IPS DF 6.9 (cell line): ENCODE results near the gene RPL13A.
"Not testable (repeated sequence)": the region's sequence is repeated elsewhere in the genome, so short reads cannot be mapped to it uniquely, and the experiment has no call there.

ENCODE experiments used
- DNase-seq: peaks from one replicate; pipeline ENCODE4 v3.0.0-alpha.2; 2013; ENCODE audit warnings: low read depth, low spot score
- H3K27ac ChIP-seq: one replicate; pipeline ENCODE4 v1.5.1; 2013; ENCODE audit warnings: low read length, control low read depth
- H3K27me3 ChIP-seq: 2 replicates; pipeline ENCODE4 v1.6.1; 2013; ENCODE audit warnings: mild to moderate bottlenecking, low read length; ENCODE audit not compliant: control insufficient read depth, insufficient read depth
- H3K36me3 ChIP-seq: 2 replicates; pipeline ENCODE4 v1.6.1; 2013; ENCODE audit warnings: low read length; ENCODE audit not compliant: control insufficient read depth, insufficient read depth
- H3K4me1 ChIP-seq: 2 replicates; pipeline ENCODE4 v1.6.1; 2013; ENCODE audit warnings: low read length; ENCODE audit not compliant: control insufficient read depth, insufficient read depth
- H3K4me3 ChIP-seq: 2 replicates; pipeline ENCODE4 v1.5.1; 2013; ENCODE audit warnings: mild to moderate bottlenecking, low read length
- H3K9me3 ChIP-seq: 2 replicates; pipeline ENCODE4 v1.6.1; 2013; ENCODE audit warnings: low read length, inconsistent platforms; ENCODE audit not compliant: control insufficient read depth, insufficient read depth
- WGBS: extraction: QIAGEN DNeasy Blood & Tissue Kit; methylation state at CpG from one replicate; pipeline ENCODE4 v1.1.7; 2013; ENCODE audit warnings: mixed read lengths, missing lambda C conversion rate; ENCODE audit not compliant: insufficient read length, insufficient coverage; 5-methylcytosine and 5-hydroxymethylcytosine counted together

RPL13A gene

DNA sequence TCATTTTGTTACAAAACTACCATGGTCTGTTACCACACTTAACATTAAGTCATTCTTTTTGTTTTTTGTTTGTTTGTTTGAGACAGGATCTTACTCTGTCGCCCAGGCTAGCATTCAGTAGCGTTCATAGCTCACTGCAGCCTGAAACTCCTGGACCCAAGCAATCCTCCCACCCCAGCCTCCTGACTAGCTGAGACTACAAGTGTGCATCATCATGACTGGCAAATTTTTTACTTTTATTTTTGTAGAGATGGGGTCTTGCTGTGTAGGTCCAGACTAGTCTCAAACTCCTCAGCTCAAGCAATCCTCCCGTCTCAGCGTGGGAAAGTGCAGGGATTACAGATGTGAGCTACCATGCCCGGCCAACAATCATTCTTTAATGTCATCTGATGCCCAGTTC is 31.1 kb upstream of the RPL13A start:
- Histone ChIP-seq H3K4me3 (no peak overlapping the region), H3K27me3 (no peaks in the 10 kb centered on the region), H3K4me1 (no peaks in the 10 kb centered on the region), H3K9me3 (no peaks in the 10 kb centered on the region), H3K27ac (no peak overlapping the region), H3K36me3 (no peaks in the 10 kb centered on the region)
- WGBS = no CpG with 5 or more reads among the region's 5 CpGs
- DNase-seq = no peak

DNA sequence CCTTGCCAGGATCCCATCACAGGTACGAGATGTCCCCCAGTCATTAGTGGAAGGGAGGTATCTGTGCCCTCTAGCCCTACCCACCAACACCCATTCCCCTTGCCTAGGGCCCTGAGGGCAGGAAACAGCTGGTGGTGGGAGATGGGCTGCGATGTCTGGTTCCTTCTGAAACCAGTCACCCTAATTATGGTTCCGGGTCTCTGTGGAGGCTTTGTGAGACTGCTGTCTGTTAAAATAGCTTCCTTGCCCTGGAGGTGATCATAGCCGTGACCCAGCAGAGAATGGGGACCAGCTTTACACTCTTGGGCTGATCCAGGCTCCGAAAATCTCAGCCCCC is 28.9 kb upstream of the RPL13A start:
- no CpG with 5 or more reads among the region's 5 CpGs for WGBS
- Histone ChIP-seq H3K4me1 (no peaks in the 10 kb centered on the region), H3K27me3 (no peaks in the 10 kb centered on the region), H3K4me3 (no peak overlapping the region), H3K9me3 (no peaks in the 10 kb centered on the region), H3K36me3 (no peaks in the 10 kb centered on the region), H3K27ac (no peak overlapping the region)
- DNase-seq = no peak

DNA sequence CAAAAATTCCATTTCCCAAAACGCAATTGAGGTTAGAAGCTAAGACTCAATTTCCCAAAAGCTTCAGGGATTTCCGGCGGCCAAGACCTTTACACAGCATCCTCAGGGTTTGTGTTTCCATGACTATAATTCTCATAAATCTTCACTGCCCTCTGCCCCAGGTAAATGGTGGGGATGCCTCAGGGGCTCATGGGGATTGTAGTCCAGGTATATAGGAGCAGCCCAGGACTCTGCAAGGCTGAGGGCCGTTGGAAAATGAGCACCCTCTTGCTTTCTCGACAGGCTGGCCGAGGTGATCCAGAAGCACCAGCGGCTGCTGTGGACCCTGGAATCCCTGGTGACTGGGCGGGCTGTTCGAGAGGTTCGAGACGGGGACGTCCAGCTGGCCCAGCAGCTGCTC is 28.0 kb upstream of the RPL13A start:
- H3K27me3 ChIP-seq = no peaks in the 10 kb centered on the region
- no peaks in the 10 kb centered on the region for H3K4me1 ChIP-seq
- no peak overlapping the region for H3K4me3 ChIP-seq
- no CpG with 5 or more reads among the region's 12 CpGs for WGBS
- DNase-seq = no peak
- H3K27ac ChIP-seq = no peak overlapping the region
- H3K9me3 ChIP-seq = no peaks in the 10 kb centered on the region
- peaks cover 3% of the 10 kb centered on the region; the same call in 1 of the 2 replicates for H3K36me3 ChIP-seq

DNA sequence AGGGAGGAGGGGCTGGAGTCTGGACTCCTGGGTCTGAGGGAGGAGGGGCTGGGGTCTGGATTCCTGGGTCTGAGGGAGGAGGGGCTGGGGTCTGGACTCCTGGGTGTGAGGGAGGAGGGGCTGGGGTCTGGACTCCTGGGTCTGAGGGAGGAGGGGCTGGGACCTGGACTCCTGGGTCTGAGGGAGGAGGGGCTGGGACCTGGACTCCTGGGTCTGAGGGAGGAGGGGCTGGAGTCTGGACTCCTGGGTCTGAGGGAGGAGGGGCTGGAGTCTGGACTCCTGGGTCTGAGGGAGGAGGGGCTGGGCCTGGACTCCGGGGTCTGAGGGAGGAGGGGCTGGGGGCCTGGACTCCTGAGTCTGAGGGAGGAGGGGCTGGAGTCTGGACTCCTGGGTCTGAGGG is 26.3 kb upstream of the RPL13A start:
- not testable (repeated sequence) for H3K36me3 ChIP-seq, DNase-seq
- no CpG with 5 or more reads among the region's 1 CpG for WGBS

DNA sequence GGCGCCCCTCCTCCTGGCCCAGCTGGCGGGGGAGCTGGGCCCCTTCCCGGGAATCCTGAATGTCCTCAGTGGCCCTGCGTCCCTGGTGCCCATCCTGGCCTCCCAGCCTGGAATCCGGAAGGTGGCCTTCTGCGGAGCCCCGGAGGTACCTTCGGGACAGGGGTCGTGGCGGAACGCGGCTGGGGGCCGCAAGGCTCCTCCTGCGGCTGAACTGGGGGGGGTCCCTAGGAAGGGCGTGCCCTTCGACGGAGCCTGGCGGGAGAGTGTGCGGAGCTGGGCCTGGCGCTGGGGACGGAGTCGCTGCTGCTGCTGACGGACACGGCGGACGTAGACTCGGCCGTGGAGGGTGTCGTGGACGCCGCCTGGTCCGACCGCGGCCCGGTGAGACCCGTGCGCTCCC is 25.8 kb upstream of the RPL13A start:
- Histone ChIP-seq H3K27me3 (no peaks in the 10 kb centered on the region), H3K9me3 (no peaks in the 10 kb centered on the region), H3K4me1 (no peaks in the 10 kb centered on the region), H3K4me3 (no peak overlapping the region), H3K36me3 (peaks cover 10% of the 10 kb centered on the region), H3K27ac (no peak overlapping the region)
- no peak for DNase-seq
- no CpG with 5 or more reads among the region's 37 CpGs for WGBS

More for the DNA sequence above, 26.3 kb upstream of the RPL13A start:
- not testable (repeated sequence) for H3K27ac ChIP-seq, H3K27me3 ChIP-seq, H3K4me3 ChIP-seq, H3K9me3 ChIP-seq, H3K4me1 ChIP-seq

DNA sequence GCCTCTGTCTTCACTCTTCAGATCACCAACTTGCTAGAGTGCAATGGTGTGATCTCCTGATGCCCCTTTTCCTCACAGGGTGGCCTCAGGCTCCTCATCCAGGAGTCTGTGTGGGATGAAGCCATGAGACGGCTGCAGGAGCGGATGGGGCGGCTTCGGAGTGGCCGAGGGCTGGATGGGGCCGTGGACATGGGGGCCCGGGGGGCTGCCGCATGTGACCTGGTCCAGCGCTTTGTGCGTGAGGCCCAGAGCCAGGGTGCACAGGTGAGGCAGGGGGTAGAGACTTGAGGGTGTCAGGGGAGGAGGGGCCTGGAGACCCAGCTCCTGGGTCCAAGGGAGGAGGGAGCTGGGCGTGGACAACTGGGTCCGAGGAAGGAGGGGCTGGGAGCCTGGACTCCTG is 24.9 kb upstream of the RPL13A start:
- Histone ChIP-seq H3K9me3 (no peaks in the 10 kb centered on the region), H3K27ac (no peak overlapping the region), H3K4me1 (no peaks in the 10 kb centered on the region), H3K4me3 (no peak overlapping the region), H3K27me3 (no peaks in the 10 kb centered on the region), H3K36me3 (peaks cover 10% of the 10 kb centered on the region)
- WGBS = no CpG with 5 or more reads among the region's 12 CpGs
- no peak for DNase-seq

DNA sequence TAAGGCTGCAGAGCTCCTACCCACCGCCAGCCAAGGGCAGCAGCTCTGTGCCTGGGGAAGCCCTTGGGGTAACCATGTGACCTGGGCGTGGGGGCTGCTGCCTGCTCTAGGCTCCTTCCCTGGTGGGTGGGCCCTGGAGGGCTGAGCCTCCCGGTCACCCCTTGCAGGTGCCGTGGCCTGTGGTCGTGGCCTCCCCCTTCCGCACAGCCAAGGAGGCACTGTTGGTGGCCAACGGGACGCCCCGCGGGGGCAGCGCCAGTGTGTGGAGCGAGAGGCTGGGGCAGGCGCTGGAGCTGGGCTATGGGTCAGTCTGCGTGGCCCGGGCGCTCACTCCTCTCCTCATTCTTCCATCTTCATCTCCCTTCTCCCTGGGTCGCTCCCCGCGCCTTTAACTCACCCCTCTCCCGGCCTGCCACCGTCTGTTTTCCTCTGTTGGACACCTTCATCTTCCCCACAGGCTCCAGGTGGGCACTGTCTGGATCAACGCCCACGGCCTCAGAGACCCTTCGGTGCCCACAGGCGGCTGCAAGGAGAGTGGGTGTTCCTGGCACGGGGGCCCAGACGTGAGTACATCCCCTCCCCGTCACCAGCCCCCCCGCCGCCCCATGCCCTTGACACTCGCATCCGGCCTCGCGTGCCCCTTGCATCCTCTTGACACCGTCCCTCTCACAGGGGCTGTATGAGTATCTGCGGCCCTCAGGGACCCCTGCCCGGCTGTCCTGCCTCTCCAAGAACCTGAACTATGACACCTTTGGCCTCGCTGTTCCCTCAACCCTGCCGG is 23.3 kb upstream of the RPL13A start:
- WGBS = no CpG with 5 or more reads among the region's 39 CpGs
- no peak for DNase-seq
- Histone ChIP-seq H3K36me3 (peaks cover 10% of the 10 kb centered on the region), H3K27ac (no peak overlapping the region), H3K4me3 (no peak overlapping the region), H3K27me3 (no peaks in the 10 kb centered on the region), H3K4me1 (no peaks in the 10 kb centered on the region), H3K9me3 (no peaks in the 10 kb centered on the region)

DNA sequence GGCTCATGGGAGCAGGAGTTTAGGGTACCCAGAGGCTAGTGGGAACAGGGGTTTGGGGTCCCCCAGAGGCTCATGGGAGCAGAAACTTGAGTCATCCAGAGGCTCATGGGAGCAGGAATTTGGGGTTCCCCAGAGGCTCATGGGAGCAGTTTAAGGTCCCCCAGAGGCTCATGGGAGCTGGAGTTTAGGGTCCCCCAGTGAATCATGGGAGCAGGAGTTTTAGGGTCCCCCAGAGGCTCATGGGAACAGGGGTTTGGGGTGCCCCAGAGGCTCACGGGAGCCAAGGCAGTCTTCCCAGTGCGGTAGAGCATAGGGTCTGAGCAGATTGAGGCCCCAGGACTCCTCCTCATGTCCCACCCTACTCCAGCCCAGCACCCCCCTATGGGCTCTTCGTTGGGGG is 22.0 kb upstream of the RPL13A start:
- H3K4me3 ChIP-seq = no peak overlapping the region; the same call in 1 of the 2 replicates
- no peaks in the 10 kb centered on the region for H3K9me3 ChIP-seq
- WGBS = no CpG with 5 or more reads among the region's 3 CpGs
- no peak for DNase-seq
- H3K4me1 ChIP-seq = no peaks in the 10 kb centered on the region
- no peak overlapping the region for H3K27ac ChIP-seq
- peaks cover 12% of the 10 kb centered on the region for H3K36me3 ChIP-seq
- H3K27me3 ChIP-seq = no peaks in the 10 kb centered on the region

DNA sequence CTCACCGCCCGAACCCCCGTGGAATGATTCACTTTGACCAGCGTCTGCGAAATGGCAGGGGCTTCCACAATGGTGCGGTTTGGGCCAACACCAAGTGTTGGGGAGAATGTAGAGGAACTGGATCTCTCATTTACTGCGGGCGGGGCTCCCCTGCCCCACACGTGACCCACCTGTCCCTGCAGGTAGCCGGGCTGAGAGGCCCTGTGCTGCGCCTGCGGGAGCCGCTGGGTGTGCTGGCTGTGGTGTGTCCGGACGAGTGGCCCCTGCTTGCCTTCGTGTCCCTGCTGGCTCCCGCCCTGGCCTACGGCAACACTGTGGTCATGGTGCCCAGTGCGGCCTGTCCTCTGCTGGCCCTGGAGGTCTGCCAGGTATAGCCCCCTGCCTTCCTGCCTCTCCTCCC is 19.2 kb upstream of the RPL13A start:
- no peak overlapping the region for H3K4me3 ChIP-seq
- H3K9me3 ChIP-seq = no peaks in the 10 kb centered on the region
- no peaks in the 10 kb centered on the region for H3K27me3 ChIP-seq
- peaks cover 12% of the 10 kb centered on the region for H3K36me3 ChIP-seq
- no peak overlapping the region for H3K27ac ChIP-seq
- no peaks in the 10 kb centered on the region for H3K4me1 ChIP-seq
- no CpG with 5 or more reads among the region's 19 CpGs for WGBS
- no peak for DNase-seq

DNA sequence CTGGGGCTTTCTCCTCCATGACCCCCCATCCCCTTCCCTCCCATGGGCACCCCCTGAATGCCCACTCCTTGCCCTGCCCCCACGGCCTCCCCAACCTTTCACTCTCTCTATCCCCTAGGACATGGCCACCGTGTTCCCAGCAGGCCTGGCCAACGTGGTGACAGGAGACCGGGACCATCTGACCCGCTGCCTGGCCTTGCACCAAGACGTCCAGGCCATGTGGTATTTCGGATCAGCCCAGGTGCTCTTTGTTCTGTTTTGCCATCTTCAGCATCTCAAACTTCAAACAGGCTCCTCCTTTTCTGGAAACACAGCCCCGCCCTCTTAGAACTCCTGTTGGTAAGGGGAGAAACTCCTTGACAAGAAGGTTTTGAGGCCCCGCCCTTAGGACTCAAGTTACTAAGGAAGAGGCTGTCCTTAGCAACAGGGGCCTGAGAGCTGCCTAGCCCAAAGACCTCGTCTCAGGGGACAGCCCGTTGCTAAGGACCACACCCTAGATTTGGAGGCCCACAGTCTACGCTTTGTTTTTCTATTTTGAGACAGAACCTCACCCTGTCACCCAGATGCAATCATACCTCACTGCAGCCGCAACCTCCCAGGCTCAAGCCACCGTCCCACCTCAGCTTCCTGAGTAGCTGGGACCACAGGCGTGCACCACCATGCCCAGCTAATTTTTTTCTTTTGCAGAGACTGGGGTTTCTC is 18.5 kb upstream of the RPL13A start:
- no peaks in the 10 kb centered on the region for H3K4me1 ChIP-seq
- H3K27me3 ChIP-seq = no peaks in the 10 kb centered on the region
- no peak overlapping the region for H3K27ac ChIP-seq
- H3K9me3 ChIP-seq = no peaks in the 10 kb centered on the region
- H3K4me3 ChIP-seq = no peak overlapping the region
- H3K36me3 ChIP-seq = peaks cover 11% of the 10 kb centered on the region
- DNase-seq = peak; percentile 82
- no CpG with 5 or more reads among the region's 15 CpGs for WGBS
